ENCODE data around the gene RAB25.
"Not testable (repeated sequence)": the region's sequence is repeated elsewhere in the genome, so short reads cannot be mapped to it uniquely, and the experiment has no call there.

RAB25 gene

GRCh38 chr1:156055281-156056048 lies 5.5 kb upstream of the RAB25 start:
- no peak for DNase-seq

- no peak for DNase-seq
Measured at GRCh38 chr1:156056326-156056849, 4.6 kb upstream of the RAB25 start.

GRCh38 chr1:156062189-156062588 lies 1.2 kb downstream of the RAB25 start:
- DNase-seq: no peak

GRCh38 chr1:156063997-156064285 lies 3.0 kb downstream of the RAB25 start:
- no peak for DNase-seq

GRCh38 chr1:156064615-156065014 lies 3.7 kb downstream of the RAB25 start:
- no peak for DNase-seq

GRCh38 chr1:156065212-156065611 lies 4.3 kb downstream of the RAB25 start:
- DNase-seq: no peak

GRCh38 chr1:156065871-156066270 lies 4.9 kb downstream of the RAB25 start:
- no peak for DNase-seq

GRCh38 chr1:156067262-156067661 lies 6.3 kb downstream of the RAB25 start:
- no peak for DNase-seq

GRCh38 chr1:156069490-156070455 lies 8.8 kb downstream of the RAB25 start:
- no peak for DNase-seq

GRCh38 chr1:156070548-156070947 lies 9.6 kb downstream of the RAB25 start:
- DNase-seq: no peak

GRCh38 chr1:156071332-156071816 lies 10.4 kb downstream of the RAB25 start:
- not testable (repeated sequence) for DNase-seq

GRCh38 chr1:156072251-156072650 lies 11.3 kb downstream of the RAB25 start:
- no peak for DNase-seq

- no peak for DNase-seq
Measured at GRCh38 chr1:156073110-156073687, 12.2 kb downstream of the RAB25 start.

GRCh38 chr1:156073740-156074139 lies 12.8 kb downstream of the RAB25 start:
- no peak for DNase-seq

- DNase-seq: no peak
Measured at GRCh38 chr1:156074661-156075060, 13.7 kb downstream of the RAB25 start.

- no peak for DNase-seq
Measured at GRCh38 chr1:156075162-156075561, 14.2 kb downstream of the RAB25 start.

- DNase-seq: no peak
Measured at GRCh38 chr1:156075775-156076204, 14.8 kb downstream of the RAB25 start.

GRCh38 chr1:156076609-156077429 lies 15.9 kb downstream of the RAB25 start:
- DNase-seq: no peak

GRCh38 chr1:156077430-156077760 lies 16.4 kb downstream of the RAB25 start:
- DNase-seq: no peak

GRCh38 chr1:156078728-156079127 lies 17.8 kb downstream of the RAB25 start:
- DNase-seq: no peak

GRCh38 chr1:156079762-156080161 lies 18.8 kb downstream of the RAB25 start:
- no peak for DNase-seq

- no peak for DNase-seq
Measured at GRCh38 chr1:156080241-156080862, 19.4 kb downstream of the RAB25 start.
